ENCODE measurements around the gene MDM2.

GRCh38 chr12:68793436-68793835 lies 14.5 kb upstream of the MDM2 start:
- no peak for TF ChIP-seq POLR2AphosphoS5 (IDR thresholded peaks at IDR 0.05; ENCODE audit: borderline replicate concordance, low read depth, low read length)
- TF ChIP-seq EZH2 (IDR thresholded peaks at IDR 0.05): no peak
